ENCODE measurements around the gene IFITM1. TPM values are rescaled to one million over a fixed set of nuclear protein-coding genes. Genes with fewer than 3 reads are reported as not detected.
"Not testable (repeated sequence)": the region's sequence is repeated elsewhere in the genome, so short reads cannot be mapped to it uniquely, and the experiment has no call there.

Gene IFITM1
- total RNA-seq, 1 donor from 2014 or later = 53.5 TPM

DNA sequence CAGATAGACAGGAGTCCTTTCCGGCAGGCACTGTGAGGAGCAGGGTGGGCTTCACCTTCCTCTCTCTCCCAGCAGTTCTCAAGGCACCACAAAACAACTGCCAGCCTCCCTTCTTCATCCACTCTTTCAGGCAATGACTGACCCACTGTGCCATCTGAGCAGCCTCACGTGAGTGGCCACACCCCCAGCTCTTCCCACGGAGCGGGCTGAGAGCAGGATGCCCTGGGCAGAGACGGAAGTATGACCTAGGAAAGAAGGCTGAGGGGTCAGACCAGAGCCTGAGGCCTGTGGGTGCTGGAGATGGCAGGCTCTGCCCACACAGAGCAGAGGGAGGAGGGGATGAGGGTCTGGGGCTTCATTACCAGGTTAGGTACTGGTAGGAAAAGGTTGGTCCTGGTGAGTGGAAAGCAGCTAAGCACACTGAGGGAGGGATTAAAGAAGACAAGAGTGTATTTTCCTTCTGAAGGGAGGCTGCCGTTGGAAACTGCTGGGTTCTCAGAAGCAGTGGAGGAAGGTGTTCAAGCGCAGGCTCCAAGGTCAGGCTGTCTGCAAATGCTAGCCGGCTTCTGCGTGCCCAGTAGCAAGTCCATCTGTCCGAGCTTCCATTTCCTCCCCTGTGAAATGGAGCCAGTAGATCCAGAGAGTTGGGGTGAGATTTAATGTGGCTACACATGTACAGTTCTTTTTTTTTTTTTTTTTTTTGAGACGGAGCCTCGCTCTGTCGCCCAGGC lies 31.0 kb upstream of the IFITM1 start:
- DNase-seq (ENCODE audit: low read depth) = no peak

DNA sequence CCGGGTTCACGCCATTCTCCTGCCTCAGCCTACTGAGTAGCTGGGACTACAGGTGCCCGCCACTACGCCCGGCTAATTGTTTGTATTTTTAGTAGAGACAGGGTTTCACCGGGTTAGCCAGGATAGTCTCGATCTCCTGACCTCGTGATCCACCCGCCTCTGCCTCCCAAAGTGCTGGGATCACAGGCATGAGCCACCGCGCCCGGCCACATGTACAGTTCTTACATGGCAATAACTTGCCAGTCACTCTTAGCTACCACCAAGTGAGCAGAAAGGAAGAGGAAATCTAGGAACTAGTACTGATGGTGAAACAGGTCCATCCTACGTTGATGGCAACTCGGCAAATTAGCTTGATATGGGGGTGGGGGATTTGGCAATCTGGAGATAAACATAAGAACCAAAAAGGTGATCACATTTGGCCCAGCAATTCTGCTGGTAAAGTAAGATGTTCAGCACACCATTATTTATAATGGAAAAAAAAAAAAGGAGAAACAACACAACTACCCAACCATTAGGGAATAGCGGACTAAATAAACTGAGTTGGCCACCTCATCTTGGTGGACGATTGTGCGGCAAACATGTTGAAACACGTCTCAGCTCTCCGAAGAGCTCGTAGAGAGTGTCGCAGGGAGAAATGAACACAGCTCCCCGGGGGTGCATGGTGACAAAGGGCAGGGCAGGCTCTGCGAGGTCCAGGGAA lies 30.3 kb upstream of the IFITM1 start:
- DNase-seq (ENCODE audit: low read depth) = no peak

GRCh38 chr11:284105-285020 lies 29.5 kb upstream of the IFITM1 start:
- DNase-seq (ENCODE audit: low read depth) = no peak

DNA sequence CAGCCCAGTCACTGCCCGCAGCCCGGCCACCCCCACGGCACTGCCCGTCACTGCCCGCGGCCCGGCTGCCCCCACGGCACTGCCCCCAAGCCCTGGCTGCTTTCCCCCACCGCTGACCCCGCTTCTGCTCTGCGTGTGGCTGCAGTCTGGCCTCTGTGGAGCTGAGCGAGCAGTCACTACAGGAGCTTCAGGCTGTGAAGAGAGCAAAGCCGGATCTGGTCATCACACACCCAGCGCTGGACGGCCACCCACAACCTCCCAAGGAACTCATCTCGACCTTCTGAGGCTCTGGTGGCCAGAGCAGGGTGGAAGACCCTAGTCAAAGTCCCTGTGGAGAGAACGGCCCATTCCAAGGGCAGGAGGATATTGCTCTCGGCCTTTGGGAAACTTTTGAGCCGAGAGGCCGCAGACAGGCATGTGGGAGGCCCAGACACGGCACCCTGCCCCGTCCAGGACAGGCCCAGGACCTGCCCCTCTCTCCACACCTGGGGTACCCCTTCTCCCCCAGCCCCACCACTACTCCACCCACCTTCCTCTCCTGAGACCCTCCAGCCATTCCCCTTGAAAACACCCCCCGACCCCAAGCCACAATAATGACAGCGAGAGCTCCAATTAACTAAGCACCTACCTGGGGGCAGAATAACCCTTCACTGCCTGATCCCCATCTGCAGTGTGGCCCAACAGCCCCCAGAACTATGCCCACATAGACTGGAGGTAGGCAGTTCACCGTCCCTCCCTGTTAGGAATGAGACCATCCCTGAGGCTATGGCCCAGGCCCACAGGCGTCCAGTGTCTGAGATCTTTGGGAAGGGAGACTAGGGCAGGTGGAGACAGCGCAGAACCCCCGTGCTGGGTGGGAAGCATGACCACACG lies 28.6 kb upstream of the IFITM1 start:
- no peak for DNase-seq (ENCODE audit: low read depth)

DNA sequence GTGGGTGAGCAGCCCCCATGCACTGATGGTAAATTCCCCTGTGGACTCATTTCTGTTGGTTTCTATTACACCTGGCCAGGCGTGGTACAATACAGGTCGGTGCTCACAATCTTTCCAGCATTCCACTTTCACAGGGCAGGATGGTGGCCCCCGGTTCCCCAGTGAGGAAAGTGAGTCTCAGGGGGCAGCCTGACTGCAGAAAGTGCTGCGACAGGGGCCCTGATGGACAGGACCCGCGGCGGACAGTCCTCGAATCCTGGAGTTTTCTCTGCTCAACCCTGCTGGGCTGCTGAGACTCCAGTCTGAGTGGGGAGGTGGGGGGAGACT lies 28.0 kb upstream of the IFITM1 start:
- DNase-seq (ENCODE audit: low read depth) = no peak

- DNase-seq (ENCODE audit: low read depth) = not testable (repeated sequence)
Measured at GRCh38 chr11:286977-287820, 26.6 kb upstream of the IFITM1 start.

GRCh38 chr11:287821-288477 lies 25.9 kb upstream of the IFITM1 start:
- no peak for DNase-seq (ENCODE audit: low read depth)

- DNase-seq (ENCODE audit: low read depth) = no peak
Measured at GRCh38 chr11:288478-289397, 25.1 kb upstream of the IFITM1 start, which contains the start of gene PGGHG. TSS of gene PGGHG (plus strand) at chr11:289126. CDS start at chr11:289817, 691 bp downstream.

DNA sequence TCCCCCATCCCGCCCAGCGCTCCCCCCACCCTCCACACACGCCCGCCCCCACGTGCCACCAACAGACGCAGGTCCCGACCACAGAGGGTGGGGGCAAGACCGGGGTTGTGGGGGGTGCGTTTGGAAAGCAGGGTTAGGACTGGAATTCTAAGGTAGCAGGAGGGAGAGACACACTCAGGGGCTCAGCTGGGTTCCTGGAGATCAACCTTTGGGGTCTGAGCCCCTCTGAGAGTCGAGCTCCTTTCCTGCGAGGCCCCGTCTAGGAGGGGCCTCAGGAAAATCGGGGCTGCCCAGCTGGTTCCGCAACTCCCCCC lies 24.5 kb upstream of the IFITM1 start:
- no peak for DNase-seq (ENCODE audit: low read depth)

GRCh38 chr11:289712-290620 lies 23.9 kb upstream of the IFITM1 start:
- DNase-seq (ENCODE audit: low read depth) = no peak

DNA sequence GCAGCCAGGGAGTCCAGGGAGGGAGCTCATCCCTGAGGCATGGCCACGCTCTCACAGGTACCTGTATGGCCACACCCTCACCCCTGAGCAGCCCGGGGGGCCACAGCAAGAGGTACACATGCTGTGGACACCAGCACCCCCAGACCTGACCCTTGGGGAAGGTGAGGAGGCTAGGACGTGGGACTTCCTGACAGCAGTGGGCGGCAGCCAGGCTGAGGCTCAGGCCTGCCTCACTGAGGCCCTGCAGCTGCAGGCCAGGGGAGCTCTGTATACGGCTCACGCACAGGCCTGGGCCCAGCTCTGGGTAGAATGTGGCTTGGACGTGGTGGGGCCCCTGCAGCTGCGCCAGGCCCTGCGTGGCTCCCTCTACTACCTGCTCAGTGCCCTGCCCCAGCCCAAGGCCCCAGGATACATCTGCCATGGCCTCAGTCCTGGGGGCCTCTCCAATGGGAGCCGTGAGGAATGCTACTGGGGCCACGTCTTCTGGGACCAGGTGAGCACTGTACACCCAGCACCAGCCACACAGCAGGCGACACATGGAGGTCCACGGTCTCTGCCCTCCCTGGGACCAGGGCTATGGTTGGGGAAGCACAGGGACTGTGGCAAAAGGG lies 23.1 kb upstream of the IFITM1 start:
- DNase-seq (ENCODE audit: low read depth) = no peak

DNA sequence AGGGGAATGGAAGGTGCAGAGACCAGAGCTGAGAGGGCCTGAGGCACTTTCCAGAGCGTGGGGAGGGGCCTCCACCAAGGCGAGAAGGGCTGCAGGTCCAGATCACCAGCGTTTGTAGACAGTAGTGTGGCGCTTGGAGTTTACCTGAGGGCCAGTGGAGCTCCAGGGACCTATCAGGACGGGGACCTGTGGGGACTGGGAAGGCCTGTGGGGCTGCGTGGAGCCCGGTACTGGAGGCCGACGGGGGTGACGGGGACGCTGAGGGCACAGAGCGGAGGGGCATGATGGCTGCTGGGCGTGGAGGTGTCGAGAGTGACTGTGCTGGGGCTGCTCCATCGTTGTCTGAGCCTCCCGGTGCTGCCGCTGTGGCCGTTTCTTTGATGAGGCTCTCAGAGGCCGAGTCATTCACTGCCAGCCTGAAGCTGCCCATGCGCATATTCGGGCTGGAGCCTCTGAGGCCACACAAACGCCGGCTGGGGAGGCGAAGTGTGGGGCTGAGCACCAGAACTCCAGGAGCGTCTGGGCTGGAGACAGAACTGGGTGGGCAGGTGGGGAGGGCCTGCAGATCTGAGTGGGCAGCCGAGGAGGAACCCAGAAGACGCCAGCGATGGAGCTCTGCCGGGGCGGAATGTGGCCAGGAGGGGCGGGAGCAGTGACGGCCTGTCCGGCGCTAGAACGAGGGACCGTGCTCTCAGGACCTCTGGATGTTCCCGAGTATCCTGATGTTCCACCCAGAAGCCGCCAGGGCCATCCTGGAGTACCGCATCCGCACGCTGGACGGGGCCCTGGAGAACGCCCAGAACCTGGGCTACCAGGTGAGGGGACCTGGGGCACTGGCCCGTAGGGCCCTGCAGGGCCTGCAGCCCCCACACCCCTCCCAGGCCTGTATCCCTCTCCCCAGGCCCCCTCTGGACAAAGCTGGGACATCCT lies 22.3 kb upstream of the IFITM1 start:
- DNase-seq (ENCODE audit: low read depth) = no peak

DNA sequence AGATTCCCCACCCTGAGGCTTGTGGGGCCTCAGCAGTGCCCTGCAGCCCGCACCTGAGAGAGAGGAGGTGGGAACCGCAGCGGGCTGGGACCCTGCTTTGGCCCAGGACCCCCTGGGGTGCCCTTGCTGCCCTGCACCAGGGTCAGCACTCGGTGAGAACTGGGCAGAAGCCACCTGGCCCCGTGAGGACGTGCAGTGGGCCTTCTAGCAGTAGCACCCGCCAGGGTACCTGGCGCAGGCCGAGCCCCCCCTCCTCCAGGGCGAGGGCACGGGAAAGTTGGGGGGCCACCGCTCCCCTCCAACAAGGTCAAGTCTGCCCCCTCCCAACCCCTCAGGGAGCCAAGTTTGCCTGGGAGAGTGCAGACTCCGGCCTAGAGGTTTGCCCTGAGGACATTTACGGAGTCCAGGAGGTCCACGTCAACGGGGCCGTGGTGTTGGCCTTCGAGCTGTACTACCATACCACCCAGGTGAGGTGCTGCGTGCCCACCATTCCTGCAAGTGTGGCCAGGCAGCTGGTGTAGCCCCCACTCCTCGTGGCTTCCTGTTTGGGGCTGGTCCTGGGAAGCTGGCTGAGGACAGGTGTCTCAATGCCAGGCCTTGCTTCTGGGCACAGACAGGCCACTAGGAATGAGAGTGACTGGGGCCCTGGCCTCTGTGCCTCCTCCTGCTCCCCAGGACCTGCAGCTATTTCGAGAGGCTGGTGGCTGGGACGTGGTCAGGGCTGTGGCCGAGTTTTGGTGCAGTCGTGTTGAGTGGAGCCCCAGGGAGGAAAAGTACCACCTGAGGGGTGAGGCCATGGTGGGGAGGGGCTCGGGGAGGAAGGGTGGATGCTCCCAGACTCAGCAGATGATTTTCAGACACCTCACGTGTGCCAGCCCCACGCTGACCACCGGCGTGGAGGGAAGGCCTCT lies 21.4 kb upstream of the IFITM1 start:
- DNase-seq (ENCODE audit: low read depth) = no peak

DNA sequence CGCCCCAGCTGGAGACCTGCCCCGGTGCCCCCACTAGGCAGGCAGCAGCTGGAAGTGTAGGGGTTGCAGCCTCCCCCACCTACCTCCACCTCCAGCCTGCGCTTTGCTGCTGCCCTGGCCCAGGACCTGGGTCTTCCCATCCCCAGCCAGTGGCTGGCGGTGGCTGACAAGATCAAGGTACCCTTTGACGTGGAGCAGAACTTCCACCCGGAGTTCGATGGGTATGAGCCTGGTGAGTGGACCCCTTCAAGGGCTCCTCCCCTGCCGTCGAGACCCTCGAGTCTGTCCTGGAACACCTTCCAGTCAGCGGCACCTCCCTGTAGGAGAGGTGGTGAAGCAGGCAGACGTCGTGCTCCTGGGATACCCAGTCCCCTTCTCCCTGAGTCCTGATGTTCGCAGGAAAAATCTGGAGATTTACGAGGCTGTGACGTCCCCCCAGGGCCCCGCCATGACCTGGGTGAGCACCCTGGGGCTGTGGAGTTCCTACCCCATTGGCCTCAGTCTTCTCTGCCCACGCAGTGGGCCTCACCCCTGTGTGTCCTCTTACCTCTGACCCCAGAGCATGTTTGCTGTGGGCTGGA lies 20.5 kb upstream of the IFITM1 start:
- DNase-seq (ENCODE audit: low read depth) = no peak
